Keratinocyte (primary cell): Measurements from ENCODE around the gene MYH9. TPM values are rescaled to one million over a fixed set of nuclear protein-coding genes. Genes with fewer than 3 reads are reported as not detected.

Experiments
- DNase-seq: peaks from one replicate; pipeline ENCODE4 v3.0.0-alpha.2; 2011; ENCODE audit warnings: low read depth, missing footprints, low spot score
- FAIRE-seq: peaks from 2 replicates; lab custom pipeline; 2011; peaks lifted over from hg19 to GRCh38; lab: Jason Lieb, UNC
- H2AFZ ChIP-seq: 2 replicates; pipeline ENCODE4 v1.6.0; 2012; ENCODE audit warnings: low read length, control low read depth, inconsistent platforms; ENCODE audit not compliant: control insufficient read depth
- H3K27ac ChIP-seq: 2 replicates; pipeline ENCODE4 v1.5.1; 2011; ENCODE audit warnings: low read length; ENCODE audit not compliant: control insufficient read depth, insufficient read depth
- H3K27me3 ChIP-seq: 3 replicates; pipeline ENCODE4 v1.6.0; 2011; ENCODE audit warnings: low read length; ENCODE audit not compliant: control insufficient read depth, insufficient read depth; ENCODE audit errors: extremely low read depth
- H3K36me3 ChIP-seq, 2 experiments: 2 replicates in 1 of 2; 3 replicates in 1 of 2; pipeline ENCODE4 v1.5.1; 2011; ENCODE audit warnings: low read length in 2 of 2, mild to moderate bottlenecking in 1 of 2; ENCODE audit not compliant: control insufficient read depth in 2 of 2, insufficient read depth in 2 of 2; ENCODE audit errors: extremely low read depth in 1 of 2
- H3K4me1 ChIP-seq: 3 replicates; pipeline ENCODE4 v1.5.1; 2011; ENCODE audit warnings: low read length; ENCODE audit not compliant: control insufficient read depth, insufficient read depth; ENCODE audit errors: extremely low read depth
- H3K4me2 ChIP-seq: 3 replicates; pipeline ENCODE4 v1.6.0; 2011; ENCODE audit warnings: low read depth, low read length; ENCODE audit not compliant: control insufficient read depth, insufficient read depth; ENCODE audit errors: extremely low read depth
- H3K4me3 ChIP-seq, 3 experiments: fragments of 200-600 bp in 1 of 3; sonication (generic) in 1 of 3; 2 replicates in 2 of 3; 3 replicates in 1 of 3; pipeline ENCODE4 v1.5.1; 2011 to 2016; ENCODE audit warnings: low read length in 3 of 3, mild to moderate bottlenecking in 3 of 3, control low read depth in 2 of 3, inconsistent platforms in 1 of 3, low read depth in 1 of 3, mixed read lengths in 1 of 3, mixed run types in 1 of 3, moderate library complexity in 1 of 3; ENCODE audit not compliant: control insufficient read depth in 2 of 3, insufficient read depth in 2 of 3; ENCODE audit errors: extremely low read depth in 1 of 3
- H3K79me2 ChIP-seq: 2 replicates; pipeline ENCODE4 v1.6.0; 2012; ENCODE audit warnings: low read length; ENCODE audit not compliant: control insufficient read depth, insufficient read depth
- H3K9ac ChIP-seq: 3 replicates; pipeline ENCODE4 v1.6.0; 2011; ENCODE audit warnings: low read length; ENCODE audit not compliant: control insufficient read depth, insufficient read depth; ENCODE audit errors: extremely low read depth
- H3K9me1 ChIP-seq: 3 replicates; pipeline ENCODE4 v1.6.0; 2011; ENCODE audit warnings: low read length; ENCODE audit not compliant: control insufficient read depth, insufficient read depth; ENCODE audit errors: extremely low read depth
- H3K9me3 ChIP-seq: 2 replicates; pipeline ENCODE4 v1.5.1; 2012; ENCODE audit warnings: low read depth, low read length; ENCODE audit not compliant: control insufficient read depth
- H4K20me1 ChIP-seq: 3 replicates; pipeline ENCODE4 v1.6.0; 2011; ENCODE audit warnings: low read length; ENCODE audit not compliant: control insufficient read depth, insufficient read depth; ENCODE audit errors: extremely low read depth
- EZH2 ChIP-seq: IDR thresholded peaks from one replicate; pipeline ENCODE4 v1.6.1; 2012; ENCODE audit warnings: inconsistent platforms, mild to moderate bottlenecking, low read length, moderate library complexity
- dilution Hi-C: fragments of 300-500 bp; cut with MboI; formaldehyde crosslinking; loops from one replicate; pipeline ENCODE4 v1.7.0; 2020; ENCODE audit warnings: low sequenced_read_pairs; ENCODE audit not compliant: extremely low pct_ligation_motif_present
- polyA plus RNA-seq, 5 experiments: library from polyadenylated mRNA; depleted of rRNA in 3 of 5; stranded (reverse) in 3 of 5; stranded (forward) in 1 of 5; unstranded in 1 of 5; fragments of >200 nt; gene quantifications; 1 replicate in 1 of 5; 2 replicates in 3 of 5; 3 replicates in 1 of 5; pipeline versions ENCODE4 v1.2.1 to v1.2.3, GENCODE V29; 2011 to 2012; ENCODE audit warnings: missing spikeins in 2 of 5, low read depth in 1 of 5, low replicate concordance in 1 of 5
- TF ChIP-seq, protein P1 (sequence below), 3 experiments: IDR thresholded peaks in 1 of 3; conservative IDR thresholded peaks in 1 of 3; optimal IDR thresholded peaks in 1 of 3; 2 replicates in 2 of 3; 3 replicates in 1 of 3; pipeline versions ENCODE3 to v1.5.1; 2011; ENCODE audit warnings: low read length in 3 of 3, mild to moderate bottlenecking in 3 of 3, moderate library complexity in 2 of 3, control low read depth in 1 of 3, inconsistent platforms in 1 of 3; ENCODE audit not compliant: insufficient read depth in 2 of 3; ENCODE audit errors: extremely low read depth in 1 of 3

MYH9 gene
- polyA plus RNA-seq, 1 donor (not counting 4 experiments of a cell fraction or from before 2014, with no cell fraction given): 351 TPM

DNA sequence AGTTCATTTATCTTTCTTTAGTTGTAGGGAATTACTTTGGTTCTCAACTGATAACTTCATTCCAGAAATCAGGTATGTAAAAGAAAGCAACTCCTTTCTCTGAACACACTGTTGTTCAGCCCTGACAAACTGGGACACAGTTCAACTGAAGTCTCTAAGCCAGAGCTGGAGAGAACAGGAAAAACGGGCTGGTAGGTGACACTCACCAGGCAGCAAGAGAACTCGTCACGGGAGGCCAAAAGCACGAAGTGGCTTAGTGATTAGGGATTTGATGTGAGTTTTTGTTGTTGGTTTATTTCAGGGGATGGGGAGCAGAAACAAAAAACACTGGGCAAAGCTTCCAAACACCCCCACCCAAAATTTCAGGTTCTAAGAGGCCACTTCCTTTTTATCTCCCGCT, 54.1 kb downstream of the MYH9 start:
- no peak overlapping the region for H2AFZ ChIP-seq
- no peak for TF ChIP-seq EZH2
- TF ChIP-seq, protein P1, sequence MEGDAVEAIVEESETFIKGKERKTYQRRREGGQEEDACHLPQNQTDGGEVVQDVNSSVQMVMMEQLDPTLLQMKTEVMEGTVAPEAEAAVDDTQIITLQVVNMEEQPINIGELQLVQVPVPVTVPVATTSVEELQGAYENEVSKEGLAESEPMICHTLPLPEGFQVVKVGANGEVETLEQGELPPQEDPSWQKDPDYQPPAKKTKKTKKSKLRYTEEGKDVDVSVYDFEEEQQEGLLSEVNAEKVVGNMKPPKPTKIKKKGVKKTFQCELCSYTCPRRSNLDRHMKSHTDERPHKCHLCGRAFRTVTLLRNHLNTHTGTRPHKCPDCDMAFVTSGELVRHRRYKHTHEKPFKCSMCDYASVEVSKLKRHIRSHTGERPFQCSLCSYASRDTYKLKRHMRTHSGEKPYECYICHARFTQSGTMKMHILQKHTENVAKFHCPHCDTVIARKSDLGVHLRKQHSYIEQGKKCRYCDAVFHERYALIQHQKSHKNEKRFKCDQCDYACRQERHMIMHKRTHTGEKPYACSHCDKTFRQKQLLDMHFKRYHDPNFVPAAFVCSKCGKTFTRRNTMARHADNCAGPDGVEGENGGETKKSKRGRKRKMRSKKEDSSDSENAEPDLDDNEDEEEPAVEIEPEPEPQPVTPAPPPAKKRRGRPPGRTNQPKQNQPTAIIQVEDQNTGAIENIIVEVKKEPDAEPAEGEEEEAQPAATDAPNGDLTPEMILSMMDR (optimal IDR thresholded peaks at IDR 0.05 in 1 of 3, IDR thresholded peaks at IDR 0.05 in 1 of 3, conservative IDR thresholded peaks at IDR 0.05 in 1 of 3; ENCODE audit: extremely low read depth in 1 of 3, insufficient read depth in 2 of 3, low read length in 3 of 3): no peak
- H3K27ac ChIP-seq: peak overlapping the region; percentile 96
- peaks cover 28% of the 10 kb centered on the region for H4K20me1 ChIP-seq
- no peaks in the 10 kb centered on the region for H3K27me3 ChIP-seq
- peak; percentile 49 for FAIRE-seq
- peaks cover 68% of the 10 kb centered on the region for H3K79me2 ChIP-seq
- peaks cover 98% of the 10 kb centered on the region for H3K4me1 ChIP-seq
- H3K9me3 ChIP-seq: no peaks in the 10 kb centered on the region
- peak overlapping the region; percentile 89 for H3K4me2 ChIP-seq
- peak overlapping the region; percentile 85 for H3K9ac ChIP-seq
- H3K9me1 ChIP-seq: peaks cover 5% of the 10 kb centered on the region
- dilution Hi-C loops: no loop called here
- DNase-seq: no peak
- peaks cover 27 to 71% of the 10 kb centered on the region in 2 experiments for H3K36me3 ChIP-seq
- peak overlapping the region in 1 of 3 experiments; percentile 4 for H3K4me3 ChIP-seq

DNA sequence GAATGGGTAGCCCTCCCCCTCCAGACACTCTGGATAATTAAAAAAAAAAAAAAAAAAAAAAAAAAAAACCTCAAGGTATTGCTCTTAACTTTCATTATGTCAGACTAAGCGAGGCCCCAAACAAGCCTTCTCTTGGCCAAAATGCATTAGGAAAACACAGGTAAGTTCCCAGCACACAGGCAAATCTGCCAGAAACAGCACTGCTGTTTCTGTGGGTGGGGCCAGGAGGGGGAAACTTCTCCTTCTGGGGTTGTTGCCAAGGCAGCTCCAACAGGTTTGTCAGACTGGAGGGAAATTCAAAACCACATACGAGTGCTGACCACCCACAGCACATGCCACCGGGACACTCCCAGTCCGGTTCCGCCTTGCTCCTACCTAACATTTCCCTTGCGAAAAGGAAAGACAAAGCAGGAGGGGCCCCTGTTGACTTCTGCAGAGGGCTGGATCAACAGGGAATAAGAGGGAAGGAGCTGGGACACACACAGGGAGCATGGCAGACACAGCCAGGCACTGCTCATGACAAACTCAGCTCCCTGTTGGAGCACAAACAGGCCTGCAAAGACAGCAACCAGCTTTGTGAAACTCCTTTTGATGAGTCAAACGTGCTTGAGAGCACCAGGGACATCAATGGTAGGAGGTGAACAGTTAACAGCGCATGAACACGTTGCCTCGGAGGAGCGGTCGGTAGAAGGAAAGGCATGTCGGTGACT, 55.0 kb downstream of the MYH9 start:
- Histone ChIP-seq H3K9me3 (no peaks in the 10 kb centered on the region), H3K27me3 (no peaks in the 10 kb centered on the region), H3K9me1 (peaks cover 2% of the 10 kb centered on the region), H3K4me1 (peaks cover 100% of the 10 kb centered on the region), H3K79me2 (peaks cover 69% of the 10 kb centered on the region), H3K4me2 (peak overlapping the region; percentile 89), H4K20me1 (peaks cover 25% of the 10 kb centered on the region), H3K27ac (peak overlapping the region; percentile 96), H3K9ac (peak overlapping the region; percentile 85), H3K4me3 (peak overlapping the region in 2 of 3 experiments; percentile 18 to 36), H2AFZ (no peak overlapping the region), H3K36me3 (peaks cover 26 to 73% of the 10 kb centered on the region in 2 experiments)
- DNase-seq (peak; percentile 72), FAIRE-seq (peak; percentile 96)
- TF ChIP-seq, protein P1 (optimal IDR thresholded peaks at IDR 0.05 in 1 of 3, IDR thresholded peaks at IDR 0.05 in 1 of 3, conservative IDR thresholded peaks at IDR 0.05 in 1 of 3; ENCODE audit: extremely low read depth in 1 of 3, insufficient read depth in 2 of 3, low read length in 3 of 3): no peak
- no peak for TF ChIP-seq EZH2
- dilution Hi-C loops: no loop called here
